Measurements from ENCODE around the gene SDS.

DNA sequence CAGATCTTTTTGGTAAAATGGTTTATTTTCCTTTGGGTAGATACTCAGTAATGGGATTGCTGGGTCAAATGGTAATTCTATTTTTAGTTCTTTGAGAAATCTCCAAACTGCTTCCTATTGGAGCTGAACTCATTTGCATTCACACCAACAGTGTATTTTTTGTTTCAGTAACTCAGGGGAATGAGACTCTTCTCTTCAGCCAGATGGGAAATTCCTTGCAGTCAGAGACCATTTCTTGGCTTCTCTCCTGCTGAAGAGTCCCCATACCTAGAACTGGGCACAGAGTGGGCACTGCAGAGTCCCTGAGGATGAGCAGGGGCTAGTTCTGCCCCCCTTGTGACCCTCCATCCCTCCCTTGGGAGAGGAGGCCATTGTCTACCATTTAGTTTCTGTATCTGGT, 29.3 kb upstream of the SDS start:
- TF ChIP-seq CTCF (IDR thresholded peaks at IDR 0.05; ENCODE audit: low read depth, low read length): no peak
- TF ChIP-seq EZH2phosphoT487 (IDR thresholded peaks at IDR 0.05; ENCODE audit: low read depth): no peak

All from OCI-LY3 (cell line).